WTC11 (cell line): Measurements from ENCODE around the gene PRKCSH.

Experiments used
- ELF4 ChIP-seq: sonication (generic); formaldehyde crosslinking; IDR thresholded peaks from 2 replicates; pipeline ENCODE4 v1.8.1; 2022; ENCODE audit warnings: low read depth, mild to moderate bottlenecking, moderate library complexity, missing genetic modification reagents
- FOXK1 ChIP-seq: sonication (generic); formaldehyde crosslinking; IDR thresholded peaks from 2 replicates; pipeline ENCODE4 v1.8.0; 2022; ENCODE audit warnings: mild to moderate bottlenecking, moderate library complexity, missing genetic modification reagents
- IRF2 ChIP-seq: sonication (generic); formaldehyde crosslinking; IDR thresholded peaks from 2 replicates; pipeline ENCODE4 v1.8.0; 2022; ENCODE audit warnings: low read depth, missing genetic modification reagents, borderline replicate concordance
- MXD4 ChIP-seq: fragments of 250-450 bp; sonication (Bioruptor Pico); IDR thresholded peaks from 2 replicates; pipeline ENCODE4 v1.8.0; 2021; ENCODE audit warnings: mild to moderate bottlenecking, moderate library complexity, borderline replicate concordance
- SP1 ChIP-seq: sonication (generic); formaldehyde crosslinking; conservative IDR thresholded peaks from 2 replicates; pipeline ENCODE4 v1.8.1; 2022; ENCODE audit warnings: missing genetic modification reagents
- TF ChIP-seq, protein P1 (sequence below): sonication (generic); formaldehyde crosslinking; IDR thresholded peaks from 2 replicates; pipeline ENCODE4 v1.8.0; 2022; ENCODE audit warnings: mild to moderate bottlenecking, missing genetic modification reagents
- TF ChIP-seq, protein P2 (sequence below): fragments of 200-600 bp; IDR thresholded peaks from 2 replicates; pipeline ENCODE4 v1.8.0; 2022; ENCODE audit warnings: antibody characterized with exemption
- TF ChIP-seq, protein P3 (sequence below): sonication (generic); formaldehyde crosslinking; IDR thresholded peaks from 2 replicates; pipeline ENCODE4 v1.8.1; 2022; ENCODE audit warnings: missing genetic modification reagents, borderline replicate concordance
- TF ChIP-seq, protein P4 (sequence below): sonication (generic); formaldehyde crosslinking; IDR thresholded peaks from 2 replicates; pipeline ENCODE4 v1.8.1; 2022; ENCODE audit warnings: mild to moderate bottlenecking, missing genetic modification reagents, moderate library complexity, borderline replicate concordance
- TF ChIP-seq, protein P5 (sequence below): sonication (generic); formaldehyde crosslinking; IDR thresholded peaks from 2 replicates; pipeline ENCODE4 v1.8.0; 2023; ENCODE audit warnings: mild to moderate bottlenecking, missing genetic modification reagents

DNA sequence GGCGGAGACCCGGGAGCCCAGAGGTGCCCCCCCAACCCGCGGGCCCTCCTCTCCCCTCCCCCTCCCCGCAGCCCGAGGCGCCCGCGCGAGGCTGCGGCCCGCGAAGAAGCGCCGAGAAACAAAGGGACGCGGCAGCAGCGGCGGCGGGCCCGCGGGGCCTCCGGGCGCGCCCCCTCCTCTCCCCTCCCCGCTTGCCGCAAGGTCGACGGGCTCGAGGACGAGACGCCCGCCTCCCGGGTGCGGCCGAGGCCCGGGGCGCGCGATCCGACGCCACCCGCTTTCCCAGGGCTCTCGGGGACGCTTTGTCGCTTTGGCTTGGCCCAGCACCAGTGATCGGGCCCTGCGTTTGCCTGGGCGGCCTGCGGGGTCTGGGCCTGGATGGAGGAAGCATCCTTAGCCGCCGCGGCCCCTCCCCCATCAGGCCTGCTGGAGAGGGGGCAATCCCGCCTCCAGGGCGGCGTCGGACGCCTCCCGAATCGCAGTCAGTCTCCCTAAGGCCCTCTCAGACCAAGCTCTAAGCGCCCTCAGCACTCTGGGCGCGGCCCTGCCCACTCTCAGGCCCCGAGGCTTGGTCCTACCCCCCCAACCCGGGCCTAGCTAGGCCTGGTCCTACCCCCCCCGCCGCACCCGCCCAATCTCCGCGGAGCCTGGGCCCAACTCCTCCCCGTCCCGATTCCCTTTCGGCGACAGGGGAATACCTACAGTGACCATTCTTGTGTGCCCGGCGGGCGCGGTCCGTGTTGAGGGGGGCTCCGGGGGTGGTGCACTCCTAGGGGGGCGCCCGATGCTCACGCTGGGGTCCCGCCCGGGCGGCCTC lies 44.7 kb downstream of the PRKCSH start:
- TF ChIP-seq ELF4 (CRISPR knock-in tag) (no peak), SP1 (CRISPR knock-in tag) (no peak), MXD4 (no peak), FOXK1 (no peak), IRF2 (CRISPR knock-in tag) (no peak)
- TF ChIP-seq, protein P1, sequence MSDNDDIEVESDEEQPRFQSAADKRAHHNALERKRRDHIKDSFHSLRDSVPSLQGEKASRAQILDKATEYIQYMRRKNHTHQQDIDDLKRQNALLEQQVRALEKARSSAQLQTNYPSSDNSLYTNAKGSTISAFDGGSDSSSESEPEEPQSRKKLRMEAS (CRISPR knock-in tag), result no peak
- TF ChIP-seq, protein P2, sequence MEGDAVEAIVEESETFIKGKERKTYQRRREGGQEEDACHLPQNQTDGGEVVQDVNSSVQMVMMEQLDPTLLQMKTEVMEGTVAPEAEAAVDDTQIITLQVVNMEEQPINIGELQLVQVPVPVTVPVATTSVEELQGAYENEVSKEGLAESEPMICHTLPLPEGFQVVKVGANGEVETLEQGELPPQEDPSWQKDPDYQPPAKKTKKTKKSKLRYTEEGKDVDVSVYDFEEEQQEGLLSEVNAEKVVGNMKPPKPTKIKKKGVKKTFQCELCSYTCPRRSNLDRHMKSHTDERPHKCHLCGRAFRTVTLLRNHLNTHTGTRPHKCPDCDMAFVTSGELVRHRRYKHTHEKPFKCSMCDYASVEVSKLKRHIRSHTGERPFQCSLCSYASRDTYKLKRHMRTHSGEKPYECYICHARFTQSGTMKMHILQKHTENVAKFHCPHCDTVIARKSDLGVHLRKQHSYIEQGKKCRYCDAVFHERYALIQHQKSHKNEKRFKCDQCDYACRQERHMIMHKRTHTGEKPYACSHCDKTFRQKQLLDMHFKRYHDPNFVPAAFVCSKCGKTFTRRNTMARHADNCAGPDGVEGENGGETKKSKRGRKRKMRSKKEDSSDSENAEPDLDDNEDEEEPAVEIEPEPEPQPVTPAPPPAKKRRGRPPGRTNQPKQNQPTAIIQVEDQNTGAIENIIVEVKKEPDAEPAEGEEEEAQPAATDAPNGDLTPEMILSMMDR, result no peak
- TF ChIP-seq, protein P3, sequence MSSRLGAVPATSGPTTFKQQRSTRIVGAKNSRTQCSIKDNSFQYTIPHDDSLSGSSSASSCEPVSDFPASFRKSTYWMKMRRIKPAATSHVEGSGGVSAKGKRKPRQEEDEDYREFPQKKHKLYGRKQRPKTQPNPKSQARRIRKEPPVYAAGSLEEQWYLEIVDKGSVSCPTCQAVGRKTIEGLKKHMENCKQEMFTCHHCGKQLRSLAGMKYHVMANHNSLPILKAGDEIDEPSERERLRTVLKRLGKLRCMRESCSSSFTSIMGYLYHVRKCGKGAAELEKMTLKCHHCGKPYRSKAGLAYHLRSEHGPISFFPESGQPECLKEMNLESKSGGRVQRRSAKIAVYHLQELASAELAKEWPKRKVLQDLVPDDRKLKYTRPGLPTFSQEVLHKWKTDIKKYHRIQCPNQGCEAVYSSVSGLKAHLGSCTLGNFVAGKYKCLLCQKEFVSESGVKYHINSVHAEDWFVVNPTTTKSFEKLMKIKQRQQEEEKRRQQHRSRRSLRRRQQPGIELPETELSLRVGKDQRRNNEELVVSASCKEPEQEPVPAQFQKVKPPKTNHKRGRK (CRISPR knock-in tag), result no peak
- TF ChIP-seq, protein P4, sequence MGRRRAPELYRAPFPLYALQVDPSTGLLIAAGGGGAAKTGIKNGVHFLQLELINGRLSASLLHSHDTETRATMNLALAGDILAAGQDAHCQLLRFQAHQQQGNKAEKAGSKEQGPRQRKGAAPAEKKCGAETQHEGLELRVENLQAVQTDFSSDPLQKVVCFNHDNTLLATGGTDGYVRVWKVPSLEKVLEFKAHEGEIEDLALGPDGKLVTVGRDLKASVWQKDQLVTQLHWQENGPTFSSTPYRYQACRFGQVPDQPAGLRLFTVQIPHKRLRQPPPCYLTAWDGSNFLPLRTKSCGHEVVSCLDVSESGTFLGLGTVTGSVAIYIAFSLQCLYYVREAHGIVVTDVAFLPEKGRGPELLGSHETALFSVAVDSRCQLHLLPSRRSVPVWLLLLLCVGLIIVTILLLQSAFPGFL (CRISPR knock-in tag), result no peak
- TF ChIP-seq, protein P5, sequence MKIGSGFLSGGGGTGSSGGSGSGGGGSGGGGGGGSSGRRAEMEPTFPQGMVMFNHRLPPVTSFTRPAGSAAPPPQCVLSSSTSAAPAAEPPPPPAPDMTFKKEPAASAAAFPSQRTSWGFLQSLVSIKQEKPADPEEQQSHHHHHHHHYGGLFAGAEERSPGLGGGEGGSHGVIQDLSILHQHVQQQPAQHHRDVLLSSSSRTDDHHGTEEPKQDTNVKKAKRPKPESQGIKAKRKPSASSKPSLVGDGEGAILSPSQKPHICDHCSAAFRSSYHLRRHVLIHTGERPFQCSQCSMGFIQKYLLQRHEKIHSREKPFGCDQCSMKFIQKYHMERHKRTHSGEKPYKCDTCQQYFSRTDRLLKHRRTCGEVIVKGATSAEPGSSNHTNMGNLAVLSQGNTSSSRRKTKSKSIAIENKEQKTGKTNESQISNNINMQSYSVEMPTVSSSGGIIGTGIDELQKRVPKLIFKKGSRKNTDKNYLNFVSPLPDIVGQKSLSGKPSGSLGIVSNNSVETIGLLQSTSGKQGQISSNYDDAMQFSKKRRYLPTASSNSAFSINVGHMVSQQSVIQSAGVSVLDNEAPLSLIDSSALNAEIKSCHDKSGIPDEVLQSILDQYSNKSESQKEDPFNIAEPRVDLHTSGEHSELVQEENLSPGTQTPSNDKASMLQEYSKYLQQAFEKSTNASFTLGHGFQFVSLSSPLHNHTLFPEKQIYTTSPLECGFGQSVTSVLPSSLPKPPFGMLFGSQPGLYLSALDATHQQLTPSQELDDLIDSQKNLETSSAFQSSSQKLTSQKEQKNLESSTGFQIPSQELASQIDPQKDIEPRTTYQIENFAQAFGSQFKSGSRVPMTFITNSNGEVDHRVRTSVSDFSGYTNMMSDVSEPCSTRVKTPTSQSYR (CRISPR knock-in tag), result no peak
